Ectodermal cell (in vitro differentiated cells): ENCODE measurements around the gene SLCO2A1.

Experiments
- H3K27ac ChIP-seq: 2 replicates; pipeline ENCODE4 v1.7.0; 2013; ENCODE audit warnings: mild to moderate bottlenecking, low read depth, low read length; ENCODE audit not compliant: insufficient read depth, poor library complexity, severe bottlenecking
- H3K27me3 ChIP-seq: 2 replicates; pipeline ENCODE4 v1.7.0; 2013; ENCODE audit warnings: mild to moderate bottlenecking, low read length; ENCODE audit not compliant: insufficient read depth, control insufficient read depth, poor library complexity, severe bottlenecking
- H3K36me3 ChIP-seq: one replicate; pipeline ENCODE4 v1.7.0; 2013; ENCODE audit warnings: low read length; ENCODE audit not compliant: control insufficient read depth, insufficient read depth
- H3K4me1 ChIP-seq: one replicate; pipeline ENCODE4 v1.7.0; 2013; ENCODE audit warnings: low read length; ENCODE audit not compliant: control insufficient read depth, insufficient read depth
- H3K4me3 ChIP-seq: 2 replicates; pipeline ENCODE4 v1.7.0; 2013; ENCODE audit warnings: low read depth, low read length, control low read depth; ENCODE audit not compliant: insufficient read depth
- H3K9me3 ChIP-seq: 2 replicates; pipeline ENCODE4 v1.7.0; 2013; ENCODE audit warnings: mild to moderate bottlenecking, low read length, moderate library complexity; ENCODE audit not compliant: control insufficient read depth
- WGBS, 2 experiments: methylation state at CpG; one replicate each; pipeline ENCODE4 v1.1.7; 2013; ENCODE audit warnings: missing lambda C conversion rate in 2 of 2; 5-methylcytosine and 5-hydroxymethylcytosine counted together

The SLCO2A1 gene

GRCh38 chr3:133944181-133944580 is 85.5 kb downstream of the SLCO2A1 start:
- Histone ChIP-seq H3K4me3 (no peak overlapping the region), H3K36me3 (no peaks in the 10 kb centered on the region), H3K27ac (no peak overlapping the region), H3K27me3 (no peaks in the 10 kb centered on the region), H3K4me1 (no peaks in the 10 kb centered on the region), H3K9me3 (no peaks in the 10 kb centered on the region)
- WGBS, 2 experiments, result 100% methylated on average over 1 to 2 of the region's 2 CpGs

- H3K27ac ChIP-seq, result no peak overlapping the region
- no peaks in the 10 kb centered on the region for H3K9me3 ChIP-seq
- 94 to 95% methylated on average over 5 of the region's 5 CpGs for WGBS, 2 experiments
- no peak overlapping the region for H3K4me3 ChIP-seq
- H3K36me3 ChIP-seq, result no peaks in the 10 kb centered on the region
- H3K4me1 ChIP-seq, result no peaks in the 10 kb centered on the region
- H3K27me3 ChIP-seq, result no peaks in the 10 kb centered on the region
These were observed 86.0 kb downstream of the SLCO2A1 start for GRCh38 chr3:133943639-133944141.

GRCh38 chr3:133943031-133943535 is 86.6 kb downstream of the SLCO2A1 start:
- H3K36me3 ChIP-seq, result no peaks in the 10 kb centered on the region

GRCh38 chr3:133941415-133941821 is 88.3 kb downstream of the SLCO2A1 start:
- H3K27me3 ChIP-seq, result no peaks in the 10 kb centered on the region
- H3K36me3 ChIP-seq, result no peaks in the 10 kb centered on the region
- WGBS, 2 experiments, result 45 to 51% methylated on average over 7 of the region's 7 CpGs
- no peak overlapping the region for H3K4me3 ChIP-seq
- no peaks in the 10 kb centered on the region for H3K4me1 ChIP-seq
- no peak overlapping the region for H3K27ac ChIP-seq
- no peaks in the 10 kb centered on the region for H3K9me3 ChIP-seq

More at GRCh38 chr3:133943031-133943535, 86.6 kb downstream of the SLCO2A1 start:
- no peaks in the 10 kb centered on the region for H3K4me1 ChIP-seq
- H3K27ac ChIP-seq, result no peak overlapping the region
- WGBS, 2 experiments, result 87% methylated on average over 2 of the region's 2 CpGs
- H3K4me3 ChIP-seq, result no peak overlapping the region
- no peaks in the 10 kb centered on the region for H3K27me3 ChIP-seq
- no peaks in the 10 kb centered on the region for H3K9me3 ChIP-seq

- 93 to 94% methylated on average over 10 of the region's 10 CpGs for WGBS, 2 experiments
- no peaks in the 10 kb centered on the region for H3K4me1 ChIP-seq
- H3K27ac ChIP-seq, result no peak overlapping the region
- H3K27me3 ChIP-seq, result no peaks in the 10 kb centered on the region
- H3K9me3 ChIP-seq, result no peaks in the 10 kb centered on the region
- H3K4me3 ChIP-seq, result no peak overlapping the region
- no peaks in the 10 kb centered on the region for H3K36me3 ChIP-seq
These were observed 89.2 kb downstream of the SLCO2A1 start for GRCh38 chr3:133940536-133940935.

GRCh38 chr3:133939463-133939835 is 90.3 kb downstream of the SLCO2A1 start:
- H3K4me1 ChIP-seq, result no peaks in the 10 kb centered on the region
- H3K36me3 ChIP-seq, result no peaks in the 10 kb centered on the region
- no peak overlapping the region for H3K4me3 ChIP-seq
- no peaks in the 10 kb centered on the region for H3K27me3 ChIP-seq
- whole genome bisulfite sequencing, 2 experiments, result 84 to 89% methylated on average over 1 of the region's 1 CpG
- no peaks in the 10 kb centered on the region for H3K9me3 ChIP-seq
- no peak overlapping the region for H3K27ac ChIP-seq

- WGBS, 2 experiments, result 71 to 82% methylated on average over 2 of the region's 2 CpGs
These were observed 90.8 kb downstream of the SLCO2A1 start for GRCh38 chr3:133938770-133939462.

GRCh38 chr3:133937756-133938601 is 91.7 kb downstream of the SLCO2A1 start:
- Histone ChIP-seq H3K4me1 (no peaks in the 10 kb centered on the region), H3K36me3 (no peaks in the 10 kb centered on the region), H3K9me3 (no peaks in the 10 kb centered on the region), H3K4me3 (no peak overlapping the region), H3K27me3 (no peaks in the 10 kb centered on the region), H3K27ac (no peak overlapping the region)
- 90 to 93% methylated on average over 10 of the region's 10 CpGs for WGBS, 2 experiments

More at GRCh38 chr3:133938770-133939462, 90.8 kb downstream of the SLCO2A1 start:
- Histone ChIP-seq H3K4me3 (no peak overlapping the region), H3K27me3 (no peaks in the 10 kb centered on the region), H3K4me1 (no peaks in the 10 kb centered on the region), H3K36me3 (no peaks in the 10 kb centered on the region), H3K9me3 (no peaks in the 10 kb centered on the region), H3K27ac (no peak overlapping the region)

GRCh38 chr3:133937061-133937686 is 92.6 kb downstream of the SLCO2A1 start:
- no peak overlapping the region for H3K27ac ChIP-seq
- H3K9me3 ChIP-seq, result no peaks in the 10 kb centered on the region
- 90 to 94% methylated on average over 8 of the region's 8 CpGs for WGBS, 2 experiments
- no peaks in the 10 kb centered on the region for H3K36me3 ChIP-seq
- no peak overlapping the region for H3K4me3 ChIP-seq
- H3K27me3 ChIP-seq, result no peaks in the 10 kb centered on the region
- no peaks in the 10 kb centered on the region for H3K4me1 ChIP-seq
